Measurements from ENCODE around the gene NEK10.

Gene NEK10

DNA sequence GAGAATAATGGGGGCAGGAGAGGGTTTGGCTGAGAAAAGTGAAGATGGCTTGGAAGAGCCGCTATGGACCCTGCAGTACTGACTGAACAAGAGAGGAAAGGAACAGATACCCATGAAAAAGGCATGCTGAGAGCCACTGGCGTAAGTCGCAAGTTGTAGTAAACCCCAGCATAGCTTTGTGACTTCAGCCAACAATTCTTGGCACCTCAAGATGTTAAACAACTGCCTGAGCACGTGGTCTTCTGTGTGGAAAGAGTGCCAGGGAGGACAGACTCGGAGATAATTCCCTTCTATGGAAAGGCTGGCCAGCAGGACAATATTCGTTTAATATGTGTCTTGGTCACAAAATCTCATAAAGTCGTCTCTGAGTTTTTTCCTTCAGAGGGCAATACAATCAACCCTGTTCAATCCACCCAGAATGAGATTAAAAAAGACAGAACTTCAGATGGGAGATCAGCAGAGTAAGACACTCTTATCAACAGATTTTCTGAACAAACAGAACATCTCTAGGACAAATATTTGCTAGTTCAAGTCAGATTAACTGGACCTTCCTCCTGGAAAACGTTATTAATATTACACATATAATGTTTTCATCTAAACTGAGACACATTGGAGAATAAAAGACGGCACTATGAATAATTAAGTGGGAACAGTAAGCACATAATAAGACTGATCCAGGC is 49.2 kb downstream of the NEK10 start:
- Histone ChIP-seq H4K20me1 (ENCODE audit: insufficient read depth) (no peaks in the 10 kb centered on the region), H3K4me1 (ENCODE audit: low read depth, poor library complexity, severe bottlenecking) (no peaks in the 10 kb centered on the region), H3K4me2 (no peak overlapping the region), H3K9ac (no peak overlapping the region), H3K27ac (no peak overlapping the region), H2AFZ (ENCODE audit: low read depth) (no peak overlapping the region), H3K79me2 (ENCODE audit: insufficient read depth, low read depth) (no peaks in the 10 kb centered on the region), H3K36me3 (ENCODE audit: insufficient read depth) (no peaks in the 10 kb centered on the region), H3K4me3 (IDR thresholded peaks at IDR 0.05; ENCODE audit: insufficient read depth, low read depth, low read length) (no peak overlapping the region), H3K27me3 (ENCODE audit: insufficient read depth, low read depth) (no peaks in the 10 kb centered on the region)
- TF ChIP-seq, protein P1, sequence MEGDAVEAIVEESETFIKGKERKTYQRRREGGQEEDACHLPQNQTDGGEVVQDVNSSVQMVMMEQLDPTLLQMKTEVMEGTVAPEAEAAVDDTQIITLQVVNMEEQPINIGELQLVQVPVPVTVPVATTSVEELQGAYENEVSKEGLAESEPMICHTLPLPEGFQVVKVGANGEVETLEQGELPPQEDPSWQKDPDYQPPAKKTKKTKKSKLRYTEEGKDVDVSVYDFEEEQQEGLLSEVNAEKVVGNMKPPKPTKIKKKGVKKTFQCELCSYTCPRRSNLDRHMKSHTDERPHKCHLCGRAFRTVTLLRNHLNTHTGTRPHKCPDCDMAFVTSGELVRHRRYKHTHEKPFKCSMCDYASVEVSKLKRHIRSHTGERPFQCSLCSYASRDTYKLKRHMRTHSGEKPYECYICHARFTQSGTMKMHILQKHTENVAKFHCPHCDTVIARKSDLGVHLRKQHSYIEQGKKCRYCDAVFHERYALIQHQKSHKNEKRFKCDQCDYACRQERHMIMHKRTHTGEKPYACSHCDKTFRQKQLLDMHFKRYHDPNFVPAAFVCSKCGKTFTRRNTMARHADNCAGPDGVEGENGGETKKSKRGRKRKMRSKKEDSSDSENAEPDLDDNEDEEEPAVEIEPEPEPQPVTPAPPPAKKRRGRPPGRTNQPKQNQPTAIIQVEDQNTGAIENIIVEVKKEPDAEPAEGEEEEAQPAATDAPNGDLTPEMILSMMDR (conservative IDR thresholded peaks at IDR 0.05; ENCODE audit: low read depth, low read length), result no peak

DNA sequence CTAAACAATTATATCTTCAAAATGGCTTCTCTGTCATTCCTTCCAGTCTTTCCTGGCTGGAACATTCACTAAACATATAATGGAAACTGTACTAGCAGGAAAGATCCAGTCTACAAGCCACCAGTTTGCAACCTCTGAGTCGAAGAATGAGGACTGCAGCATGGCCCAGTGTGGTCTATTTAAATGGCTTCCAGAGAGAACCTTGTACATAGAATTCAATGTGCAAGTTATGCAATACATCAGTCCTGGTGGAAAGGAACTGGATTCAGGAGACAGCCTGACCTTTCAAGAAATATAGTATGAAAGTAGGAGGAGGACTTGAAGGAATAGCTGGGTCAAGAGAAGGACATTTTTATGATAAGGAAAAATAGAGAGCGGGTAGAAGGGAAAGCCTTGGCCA is 49.9 kb downstream of the NEK10 start:
- Histone ChIP-seq H3K27me3 (ENCODE audit: insufficient read depth, low read depth) (no peaks in the 10 kb centered on the region), H3K36me3 (ENCODE audit: insufficient read depth) (no peaks in the 10 kb centered on the region), H3K4me1 (ENCODE audit: low read depth, poor library complexity, severe bottlenecking) (no peaks in the 10 kb centered on the region), H3K27ac (no peak overlapping the region), H4K20me1 (ENCODE audit: insufficient read depth) (no peaks in the 10 kb centered on the region), H3K4me2 (no peak overlapping the region), H3K4me3 (IDR thresholded peaks at IDR 0.05; ENCODE audit: insufficient read depth, low read depth, low read length) (no peak overlapping the region), H2AFZ (ENCODE audit: low read depth) (no peak overlapping the region), H3K9ac (no peak overlapping the region), H3K79me2 (ENCODE audit: insufficient read depth, low read depth) (no peaks in the 10 kb centered on the region)
- TF ChIP-seq, protein P1 (conservative IDR thresholded peaks at IDR 0.05; ENCODE audit: low read depth, low read length), result no peak

DNA sequence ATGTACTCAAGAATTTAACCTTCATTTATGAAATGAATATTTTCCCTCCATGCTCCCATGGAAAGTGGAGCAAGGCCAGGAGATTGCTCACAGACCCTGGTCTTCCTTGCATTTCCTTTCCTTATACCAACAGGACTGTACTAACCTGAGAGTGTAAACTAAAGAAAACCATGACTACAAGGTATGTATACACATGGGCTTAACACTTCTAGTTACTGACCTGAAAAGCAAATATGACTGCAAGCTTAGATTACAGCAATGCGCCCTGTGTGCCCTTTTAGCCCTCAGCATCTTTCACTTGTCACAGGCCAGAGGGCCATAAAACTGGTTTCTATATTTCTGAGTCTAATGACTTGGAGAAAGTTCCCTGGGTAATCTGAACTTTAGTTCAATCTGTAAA is 52.1 kb downstream of the NEK10 start:
- Histone ChIP-seq H3K4me1 (ENCODE audit: low read depth, poor library complexity, severe bottlenecking) (no peaks in the 10 kb centered on the region), H3K79me2 (ENCODE audit: insufficient read depth, low read depth) (no peaks in the 10 kb centered on the region), H3K4me3 (IDR thresholded peaks at IDR 0.05; ENCODE audit: insufficient read depth, low read depth, low read length) (no peak overlapping the region), H3K9ac (no peak overlapping the region), H3K36me3 (ENCODE audit: insufficient read depth) (no peaks in the 10 kb centered on the region), H3K27ac (no peak overlapping the region), H3K27me3 (ENCODE audit: insufficient read depth, low read depth) (no peaks in the 10 kb centered on the region), H3K4me2 (no peak overlapping the region), H2AFZ (ENCODE audit: low read depth) (no peak overlapping the region), H4K20me1 (ENCODE audit: insufficient read depth) (no peaks in the 10 kb centered on the region)
- TF ChIP-seq, protein P1 (conservative IDR thresholded peaks at IDR 0.05; ENCODE audit: low read depth, low read length), result no peak

DNA sequence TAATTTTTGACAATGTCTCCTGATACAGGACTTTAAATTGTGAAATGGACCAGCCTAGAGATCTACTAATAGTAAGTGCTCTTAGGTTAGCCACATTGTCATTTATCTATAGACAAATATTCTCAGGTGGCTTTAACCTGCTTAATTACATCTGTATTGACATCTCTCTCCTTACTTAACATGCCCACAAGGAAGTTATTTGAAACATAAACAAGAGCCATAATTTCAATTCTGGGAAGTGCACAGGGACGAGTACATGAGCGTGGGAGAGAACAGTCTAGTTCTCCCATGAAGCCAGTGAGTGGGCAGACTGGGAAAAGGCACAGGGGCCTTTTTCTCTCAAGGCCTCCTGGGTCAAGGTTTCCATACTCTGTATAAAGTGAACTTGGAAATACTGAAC is 54.2 kb downstream of the NEK10 start:
- Histone ChIP-seq H4K20me1 (ENCODE audit: insufficient read depth) (no peaks in the 10 kb centered on the region), H3K4me2 (no peak overlapping the region), H3K36me3 (ENCODE audit: insufficient read depth) (no peaks in the 10 kb centered on the region), H3K79me2 (ENCODE audit: insufficient read depth, low read depth) (no peaks in the 10 kb centered on the region), H3K27ac (no peak overlapping the region), H3K9ac (no peak overlapping the region), H3K4me1 (ENCODE audit: low read depth, poor library complexity, severe bottlenecking) (no peaks in the 10 kb centered on the region), H3K27me3 (ENCODE audit: insufficient read depth, low read depth) (no peaks in the 10 kb centered on the region), H3K4me3 (IDR thresholded peaks at IDR 0.05; ENCODE audit: insufficient read depth, low read depth, low read length) (no peak overlapping the region), H2AFZ (ENCODE audit: low read depth) (no peak overlapping the region)
- TF ChIP-seq, protein P1 (conservative IDR thresholded peaks at IDR 0.05; ENCODE audit: low read depth, low read length), result no peak
